GM18868 (cell line): Measurements from ENCODE around the gene NT5C2.
"Not testable (repeated sequence)": the region's sequence is repeated elsewhere in the genome, so short reads cannot be mapped to it uniquely, and the experiment has no call there.

ENCODE experiments used
- ATAC-seq: cut with Tn5 transposase; IDR thresholded peaks from one replicate; pipeline ENCODE4 v1.9.1; 2021; ENCODE audit warnings: mild to moderate bottlenecking, moderate library complexity; ENCODE audit not compliant: unreplicated experiment

NT5C2 gene

GRCh38 chr10:103193107-103193819 is at the start of gene NT5C2:
Gene NT5C2 (minus strand): TSS chr10:103193272. CDS start chr10:103174958, 18,314 bp downstream.
- peak; percentile 66 for ATAC-seq

GRCh38 chr10:103241262-103242011 is 48.4 kb upstream of the NT5C2 start:
- peak; percentile 59 for ATAC-seq

- no peak for ATAC-seq
Measured at GRCh38 chr10:103238506-103239252, 45.6 kb upstream of the NT5C2 start.

- no peak for ATAC-seq
Measured at GRCh38 chr10:103235775-103236174, 42.7 kb upstream of the NT5C2 start.

- no peak for ATAC-seq
Measured at GRCh38 chr10:103232772-103233488, 39.9 kb upstream of the NT5C2 start.

- no peak for ATAC-seq
Measured at GRCh38 chr10:103232131-103232673, 39.1 kb upstream of the NT5C2 start.

- no peak for ATAC-seq
Measured at GRCh38 chr10:103231047-103231551, 38.0 kb upstream of the NT5C2 start.

GRCh38 chr10:103227416-103227815 is 34.3 kb upstream of the NT5C2 start:
- no peak for ATAC-seq

GRCh38 chr10:103225939-103226338 is 32.9 kb upstream of the NT5C2 start:
- ATAC-seq = no peak

GRCh38 chr10:103224721-103225120 is 31.6 kb upstream of the NT5C2 start:
- ATAC-seq = not testable (repeated sequence)

GRCh38 chr10:103224133-103224532 is 31.1 kb upstream of the NT5C2 start:
- no peak for ATAC-seq

GRCh38 chr10:103216362-103216761 is 23.3 kb upstream of the NT5C2 start:
- not testable (repeated sequence) for ATAC-seq

GRCh38 chr10:103215601-103216000 is 22.5 kb upstream of the NT5C2 start:
- no peak for ATAC-seq

GRCh38 chr10:103210262-103210661 is 17.2 kb upstream of the NT5C2 start:
- not testable (repeated sequence) for ATAC-seq

- not testable (repeated sequence) for ATAC-seq
Measured at GRCh38 chr10:103207643-103208042, 14.6 kb upstream of the NT5C2 start.

- no peak for ATAC-seq
Measured at GRCh38 chr10:103207141-103207540, 14.1 kb upstream of the NT5C2 start.

- not testable (repeated sequence) for ATAC-seq
Measured at GRCh38 chr10:103206715-103207114, 13.6 kb upstream of the NT5C2 start.

GRCh38 chr10:103205401-103205800 is 12.3 kb upstream of the NT5C2 start:
- not testable (repeated sequence) for ATAC-seq

GRCh38 chr10:103204353-103205255 is 11.5 kb upstream of the NT5C2 start:
- ATAC-seq = no peak
